ENCODE data around the gene SSH3. TPM values are rescaled to one million over a fixed set of nuclear protein-coding genes. Genes with fewer than 3 reads are reported as not detected.
A peak's percentile ranks its signal among the peaks of the same experiment; 100 is the strongest.

SSH3 gene, protein sequence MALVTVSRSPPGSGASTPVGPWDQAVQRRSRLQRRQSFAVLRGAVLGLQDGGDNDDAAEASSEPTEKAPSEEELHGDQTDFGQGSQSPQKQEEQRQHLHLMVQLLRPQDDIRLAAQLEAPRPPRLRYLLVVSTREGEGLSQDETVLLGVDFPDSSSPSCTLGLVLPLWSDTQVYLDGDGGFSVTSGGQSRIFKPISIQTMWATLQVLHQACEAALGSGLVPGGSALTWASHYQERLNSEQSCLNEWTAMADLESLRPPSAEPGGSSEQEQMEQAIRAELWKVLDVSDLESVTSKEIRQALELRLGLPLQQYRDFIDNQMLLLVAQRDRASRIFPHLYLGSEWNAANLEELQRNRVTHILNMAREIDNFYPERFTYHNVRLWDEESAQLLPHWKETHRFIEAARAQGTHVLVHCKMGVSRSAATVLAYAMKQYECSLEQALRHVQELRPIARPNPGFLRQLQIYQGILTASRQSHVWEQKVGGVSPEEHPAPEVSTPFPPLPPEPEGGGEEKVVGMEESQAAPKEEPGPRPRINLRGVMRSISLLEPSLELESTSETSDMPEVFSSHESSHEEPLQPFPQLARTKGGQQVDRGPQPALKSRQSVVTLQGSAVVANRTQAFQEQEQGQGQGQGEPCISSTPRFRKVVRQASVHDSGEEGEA
- 81.2 and 89.6 TPM in 2 replicates for total RNA-seq (2022)
- Bru-seq, nascent RNA: percentile 66 among the genes with signal in this experiment
- percentile 73 among the genes with signal in this experiment for BruChase-seq, experiment 1, labeled RNA remaining after a 2-hour chase
- percentile 77 among the genes with signal in this experiment for BruChase-seq, experiment 2, labeled RNA remaining after a 6-hour chase
- long read RNA-seq, transcript SSH3-201 (14 exons, 2,871 nt): major isoform, 36 of 108 reads
- long read RNA-seq, partial matches to known transcripts: 47 of 108 reads
- long read RNA-seq, other reads (novel, unspliced or antisense): 23 of 108 reads

- peaks cover 75% of the 10 kb centered on the region for H3K36me3 Mint-ChIP-seq (ENCODE audit: insufficient read depth, unreplicated experiment)
- peak within 1 kb of the TSS; percentile 86 for H3K27ac Mint-ChIP-seq (ENCODE audit: unreplicated experiment)
- peak within 1 kb of the TSS; percentile 80 for H3K4me3 Mint-ChIP-seq (ENCODE audit: unreplicated experiment)
- ChIA-PET CTCF (interaction anchor here (0.6 to 2.4 kb wide), 17 partner anchors 9 to 222 kb away, joined by 3 to 42 read pairs (median 4); partner anchors contain the start of genes ANKRD13D, KDM2A and RAD9A), POLR2A (interaction anchor here (0.6 to 1.6 kb wide), 14 partner anchors 10 to 1786 kb away, joined by 3 to 28 read pairs (median 4); partner anchors contain the start of genes ANKRD13D, PPP1CA and RAD9A)
- peaks cover 8% of the 10 kb centered on the region for H3K36me3 ChIP-seq (ENCODE audit: control insufficient read depth, insufficient read depth, low read length)
- no TSS peak for BruUV-seq (replicated peaks)
- TF ChIP-seq CTCF (IDR thresholded peaks at IDR 0.05; ENCODE audit: insufficient read depth in 1 of 2, low read depth in 1 of 2, low read length in 1 of 2, severe bottlenecking in 1 of 2, unreplicated experiment in 1 of 2): no peak
- peaks cover 6% of the 10 kb centered on the region for H3K4me1 Mint-ChIP-seq (ENCODE audit: low read depth, unreplicated experiment)
- H3K27me3 Mint-ChIP-seq (ENCODE audit: insufficient read depth, unreplicated experiment): no peaks in the 10 kb centered on the region
- peak; percentile 88 to 95 for DNase-seq
- H3K4me3 ChIP-seq (ENCODE audit: low read depth, low read length): peak within 1 kb of the TSS; percentile 93
- H3K27me3 ChIP-seq (replicated peaks; ENCODE audit: control insufficient read depth, insufficient read depth, low read length): no peaks in the 10 kb centered on the region
- H3K4me1 ChIP-seq: peaks cover 23% of the 10 kb centered on the region
- no peaks in the 10 kb centered on the region for H3K9me3 ChIP-seq
- intact Hi-C loops (cut with micrococcal nuclease; ENCODE audit: unreplicated experiment): no loop called here
- no peaks in the 10 kb centered on the region for H3K9me3 Mint-ChIP-seq (ENCODE audit: unreplicated experiment)
Observed at GRCh38 chr11:67303132-67303834, at the start of gene SSH3. Gene SSH3, plus strand, starts transcription at chr11:67303530. Its CDS starts 96 bp downstream, at chr11:67303626.

- Histone ChIP-seq H3K36me3 (ENCODE audit: control insufficient read depth, insufficient read depth, low read length) (peaks cover 39% of the 10 kb centered on the region), H3K27me3 (replicated peaks; ENCODE audit: control insufficient read depth, insufficient read depth, low read length) (no peaks in the 10 kb centered on the region), H3K9me3 (no peaks in the 10 kb centered on the region), H3K4me1 (peaks cover 11% of the 10 kb centered on the region), H3K4me3 (ENCODE audit: low read depth, low read length) (no peak overlapping the region)
- H3K4me1 Mint-ChIP-seq (ENCODE audit: low read depth, unreplicated experiment): peaks cover 14% of the 10 kb centered on the region
- POLR2A ChIA-PET: interaction anchor here (0.9 to 2.2 kb wide), 2 partner anchors 14 to 63 kb away, joined by 3 to 9 read pairs; no protein-coding TSS in a partner anchor
- no peak overlapping the region for H3K4me3 Mint-ChIP-seq (ENCODE audit: unreplicated experiment)
- TF ChIP-seq CTCF (IDR thresholded peaks at IDR 0.05; ENCODE audit: insufficient read depth in 1 of 2, low read depth in 1 of 2, low read length in 1 of 2, severe bottlenecking in 1 of 2, unreplicated experiment in 1 of 2): no peak
- peak overlapping the region; percentile 30 for H3K27ac Mint-ChIP-seq (ENCODE audit: unreplicated experiment)
- H3K27me3 Mint-ChIP-seq (ENCODE audit: insufficient read depth, unreplicated experiment): no peaks in the 10 kb centered on the region
- no TSS peak for BruUV-seq (replicated peaks)
- intact Hi-C loops (cut with micrococcal nuclease; ENCODE audit: unreplicated experiment): no loop called here
- no peak for DNase-seq
- peaks cover 95% of the 10 kb centered on the region for H3K36me3 Mint-ChIP-seq (ENCODE audit: insufficient read depth, unreplicated experiment)
- H3K9me3 Mint-ChIP-seq (ENCODE audit: unreplicated experiment): no peaks in the 10 kb centered on the region
- CTCF ChIA-PET: no interaction called here
Observed at GRCh38 chr11:67253872-67254624, 49.3 kb upstream of the SSH3 start.
